K562 treated with DMSO at 1 percent for 24 hours (cell line): ENCODE data around the gene NLRC4. TPM values are rescaled to one million over a fixed set of nuclear protein-coding genes. Genes with fewer than 3 reads are reported as not detected.

ENCODE experiments used
- total RNA-seq: library from RNA; unstranded; fragments of 300-600 nt; gene quantifications from 2 replicates; pipeline ENCODE4 v1.2.3, GENCODE V29; 2022; ENCODE audit warnings: low read depth; ENCODE audit not compliant: insufficient read depth

NLRC4 gene
- total RNA-seq = 0.31 and 0.41 TPM in 2 replicates

GRCh38 chr2:32264422-32265105 is at the start of gene NLRC4:
Gene NLRC4 (minus strand): TSS chr2:32264886. CDS start chr2:32256775, 8,111 bp downstream.

GRCh38 chr2:32277674-32278477 is 13.2 kb upstream of the NLRC4 start, which contains the start of gene YIPF4:
Gene YIPF4 (plus strand): TSS chr2:32277904. CDS start chr2:32278156, 252 bp downstream.

Other genes with a start within 250 kb of the NLRC4 start
- gene DPY30, start 225.1 kb downstream of the NLRC4 start, total RNA-seq = 94.5 and 100 TPM in 2 replicates
- 8.8 and 10.1 TPM in 2 replicates for gene SPAST, start 201.3 kb downstream of the NLRC4 start, total RNA-seq
- gene SLC30A6, start 99.0 kb downstream of the NLRC4 start, total RNA-seq = 10.2 and 10.6 TPM in 2 replicates
- gene YIPF4, start 13.0 kb upstream of the NLRC4 start, total RNA-seq = 10.6 and 24.5 TPM in 2 replicates
- gene BIRC6, start 92.1 kb upstream of the NLRC4 start, total RNA-seq = 20.0 and 21.5 TPM in 2 replicates